GM12891 (cell line): ENCODE data around the gene TUBE1.

ENCODE experiments used
- POLR2A ChIP-seq: IDR thresholded peaks from 2 replicates; pipeline ENCODE4 v1.6.1; 2011; ENCODE audit warnings: low read depth, low read length, control low read depth
- POLR2AphosphoS5 ChIP-seq: IDR thresholded peaks from 2 replicates; pipeline ENCODE4 v1.6.1; 2011; ENCODE audit warnings: low read depth, low read length, control low read depth
- SPI1 ChIP-seq: IDR thresholded peaks from 2 replicates; pipeline ENCODE4 v1.6.1; 2011; ENCODE audit warnings: low read depth, low read length, control low read depth
- TAF1 ChIP-seq: IDR thresholded peaks from 2 replicates; pipeline ENCODE4 v1.6.1; 2011; ENCODE audit warnings: low read depth, low read length, control low read depth

GRCh38 chr6:112030206-112030960 lies 56.9 kb downstream of the TUBE1 start:
- TF ChIP-seq POLR2A (no peak), SPI1 (no peak), POLR2AphosphoS5 (no peak), TAF1 (no peak)
